Measurements from ENCODE around the gene INO80E. TPM values are rescaled to one million over a fixed set of nuclear protein-coding genes. Genes with fewer than 3 reads are reported as not detected.
A peak's percentile ranks its signal among the peaks of the same experiment; 100 is the strongest.

Gene INO80E
- total and polyA plus RNA-seq, 12 donors = 23.2 to 80.4 (median 31.1) TPM

GRCh38 chr16:30052671-30053372 lies 56.8 kb downstream of the INO80E start:
- H3K36me3 ChIP-seq = no peaks in the 10 kb centered on the region
- peak; percentile 94 to 96 for DNase-seq
- no peaks in the 10 kb centered on the region for H3K27me3 ChIP-seq
- H3K27ac ChIP-seq = peak overlapping the region in 5 of 10 donors; percentile 29 to 80 (median 51)
- ATAC-seq = peak; percentile 91 to 97 (median 96)
- TF ChIP-seq, protein P1, sequence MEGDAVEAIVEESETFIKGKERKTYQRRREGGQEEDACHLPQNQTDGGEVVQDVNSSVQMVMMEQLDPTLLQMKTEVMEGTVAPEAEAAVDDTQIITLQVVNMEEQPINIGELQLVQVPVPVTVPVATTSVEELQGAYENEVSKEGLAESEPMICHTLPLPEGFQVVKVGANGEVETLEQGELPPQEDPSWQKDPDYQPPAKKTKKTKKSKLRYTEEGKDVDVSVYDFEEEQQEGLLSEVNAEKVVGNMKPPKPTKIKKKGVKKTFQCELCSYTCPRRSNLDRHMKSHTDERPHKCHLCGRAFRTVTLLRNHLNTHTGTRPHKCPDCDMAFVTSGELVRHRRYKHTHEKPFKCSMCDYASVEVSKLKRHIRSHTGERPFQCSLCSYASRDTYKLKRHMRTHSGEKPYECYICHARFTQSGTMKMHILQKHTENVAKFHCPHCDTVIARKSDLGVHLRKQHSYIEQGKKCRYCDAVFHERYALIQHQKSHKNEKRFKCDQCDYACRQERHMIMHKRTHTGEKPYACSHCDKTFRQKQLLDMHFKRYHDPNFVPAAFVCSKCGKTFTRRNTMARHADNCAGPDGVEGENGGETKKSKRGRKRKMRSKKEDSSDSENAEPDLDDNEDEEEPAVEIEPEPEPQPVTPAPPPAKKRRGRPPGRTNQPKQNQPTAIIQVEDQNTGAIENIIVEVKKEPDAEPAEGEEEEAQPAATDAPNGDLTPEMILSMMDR (IDR thresholded peaks at IDR 0.05) = no peak
- peaks cover 4 to 24% (median 9%) of the 10 kb centered on the region in 9 donors for H3K4me1 ChIP-seq
- intact Hi-C loops (cut with DNase I) = loop anchor here in 3 of 10 donors (2.0 to 5.0 kb wide), 2 partner anchors 44 kb away; partner anchors contain the start of gene YPEL3 (in 3 of the 3)
- peak overlapping the region; percentile 37 to 87 (median 78) for H3K4me3 ChIP-seq
- 5% methylated on average over 56 to 58 of the region's 58 CpGs for WGBS, 2 donors
- no peaks in the 10 kb centered on the region for H3K9me3 ChIP-seq

DNA sequence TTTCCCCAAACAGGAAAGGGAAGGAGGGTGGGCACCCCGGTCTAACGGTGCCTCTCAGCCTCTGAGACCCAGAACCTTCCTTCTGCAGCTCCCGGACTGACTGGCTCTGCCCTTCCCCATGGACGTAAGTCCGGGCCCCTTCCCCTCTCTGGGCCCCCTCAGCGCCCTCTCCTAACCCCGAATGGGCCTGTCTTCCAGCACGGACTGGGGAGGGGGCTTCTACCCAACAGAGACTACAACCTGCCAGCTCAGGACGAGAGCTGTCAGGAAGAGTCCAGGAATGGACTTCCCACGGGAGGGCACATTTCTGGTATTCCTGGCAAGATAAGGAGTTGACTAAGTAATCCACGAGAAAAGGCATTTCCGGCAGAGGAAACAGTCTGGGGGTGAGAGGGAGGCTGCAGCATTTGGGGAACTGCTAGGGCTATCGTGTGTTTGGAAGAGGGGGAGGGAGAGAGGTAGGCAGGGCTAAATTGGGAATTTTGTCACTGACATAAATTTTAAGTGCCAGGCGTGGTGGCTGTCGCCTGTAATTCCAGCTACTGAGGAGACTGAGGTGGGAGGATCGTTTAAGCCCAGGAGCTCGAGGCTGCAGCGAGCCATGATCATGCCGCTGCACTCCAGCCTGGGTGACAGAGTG lies 57.5 kb downstream of the INO80E start:
- intact Hi-C loops (cut with DNase I) = loop anchor here in 3 of 10 donors (2.0 to 5.0 kb wide), 2 partner anchors 43 to 44 kb away; partner anchors contain the start of gene YPEL3 (in 3 of the 3)
- Histone ChIP-seq H3K36me3 (no peaks in the 10 kb centered on the region), H3K27me3 (no peaks in the 10 kb centered on the region), H3K4me1 (peaks cover 4 to 24% (median 9%) of the 10 kb centered on the region in 9 donors), H3K9me3 (no peaks in the 10 kb centered on the region), H3K27ac (peak overlapping the region in 5 of 10 donors; percentile 29 to 80 (median 50)), H3K4me3 (peak overlapping the region; percentile 37 to 87 (median 78))
- WGBS, 2 donors = 4 to 5% methylated on average over 19 of the region's 19 CpGs
- TF ChIP-seq, protein P1 (IDR thresholded peaks at IDR 0.05) = no peak
- ATAC-seq (peak in 7 of 8 donors; percentile 24 to 48 (median 36)), DNase-seq (no peak)

GRCh38 chr16:30054451-30054850 lies 58.4 kb downstream of the INO80E start:
- Histone ChIP-seq H3K9me3 (no peaks in the 10 kb centered on the region), H3K27ac (no peak overlapping the region), H3K4me1 (peaks cover 4 to 24% (median 9%) of the 10 kb centered on the region in 9 donors), H3K36me3 (peaks cover 0 to 5% (median 0%) of the 10 kb centered on the region in 9 donors), H3K27me3 (no peaks in the 10 kb centered on the region), H3K4me3 (no peak overlapping the region)
- intact Hi-C loops (cut with DNase I) = loop anchor here in 2 of 10 donors (5.0 kb wide), 1 partner anchor 43 kb away; the partner anchor contains the start of gene YPEL3 (in 2 of the 2)
- TF ChIP-seq, protein P1 (IDR thresholded peaks at IDR 0.05) = no peak
- ATAC-seq (no peak), DNase-seq (no peak)
- 72 to 76% methylated on average over 8 of the region's 8 CpGs for WGBS, 2 donors

GRCh38 chr16:30054959-30055553 lies 59.0 kb downstream of the INO80E start:
- intact Hi-C loops (cut with DNase I) = loop anchor here in 2 of 10 donors (5.0 kb wide), 1 partner anchor 42 kb away; the partner anchor contains the start of gene YPEL3 (in 2 of the 2)
- no peaks in the 10 kb centered on the region for H3K27me3 ChIP-seq
- TF ChIP-seq, protein P1 (IDR thresholded peaks at IDR 0.05) = peak in 6 of 9 donors; percentile 22 to 53 (median 26)
- peaks cover 0 to 11% (median 0%) of the 10 kb centered on the region in 9 donors for H3K36me3 ChIP-seq
- ATAC-seq (peak in 1 of 8 donors; percentile 19), DNase-seq (no peak)
- no peaks in the 10 kb centered on the region for H3K9me3 ChIP-seq
- WGBS, 2 donors = 47% methylated on average over 10 of the region's 10 CpGs
- H3K4me3 ChIP-seq = no peak overlapping the region
- peaks cover 4 to 24% (median 9%) of the 10 kb centered on the region in 9 donors for H3K4me1 ChIP-seq
- H3K27ac ChIP-seq = no peak overlapping the region
